ENCODE results near the gene DLGAP1.

- no peak for TF ChIP-seq CTCF (conservative IDR thresholded peaks at IDR 0.05 in 1 of 2, IDR thresholded peaks at IDR 0.05 in 1 of 2; ENCODE audit: extremely low read depth in 1 of 2, insufficient read depth in 1 of 2, low read depth in 1 of 2, low read length in 2 of 2)
- TF ChIP-seq EZH2 (IDR thresholded peaks at IDR 0.05; ENCODE audit: borderline replicate concordance, low read length), result no peak
These were observed 222.5 kb downstream of the DLGAP1 start for GRCh38 chr18:4232656-4233055.
